Neural cell (in vitro differentiated cells): ENCODE results near the gene PDE1C.

Source experiments
- CTCF ChIP-seq: fragments of 450-650 bp; IDR thresholded peaks from 2 replicates; pipeline ENCODE4 v1.5.1; 2014; ENCODE audit warnings: antibody characterized with exemption, mild to moderate bottlenecking, moderate library complexity; ENCODE audit not compliant: poor library complexity, severe bottlenecking
- EP300 ChIP-seq: fragments of 450-650 bp; conservative IDR thresholded peaks from 2 replicates; pipeline ENCODE4 v1.6.1; 2014; ENCODE audit warnings: antibody characterized with exemption, mild to moderate bottlenecking, moderate library complexity; ENCODE audit not compliant: poor library complexity, severe bottlenecking
- EZH2 ChIP-seq: fragments of 200-600, 300-800 bp; shearing (Covaris generic), sonication (generic); IDR thresholded peaks from 2 replicates; pipeline ENCODE4 v1.6.1; 2014; ENCODE audit warnings: antibody characterized with exemption, low read length, borderline replicate concordance, mild to moderate bottlenecking; ENCODE audit not compliant: insufficient read depth, poor library complexity, severe bottlenecking
- MXI1 ChIP-seq: fragments of 450-650 bp; conservative IDR thresholded peaks from 2 replicates; pipeline ENCODE4 v1.6.1; 2014; ENCODE audit warnings: antibody characterized with exemption, mild to moderate bottlenecking; ENCODE audit not compliant: poor library complexity, severe bottlenecking
- POLR2AphosphoS5 ChIP-seq: IDR thresholded peaks from 2 replicates; pipeline ENCODE4 v1.6.1; 2012
- RAD21 ChIP-seq: fragments of 450-650 bp; conservative IDR thresholded peaks from 2 replicates; pipeline ENCODE4 v1.6.1; 2014; ENCODE audit warnings: antibody characterized with exemption, mild to moderate bottlenecking, moderate library complexity
- REST ChIP-seq: IDR thresholded peaks from 2 replicates; pipeline ENCODE4 v1.6.1; 2012; ENCODE audit warnings: borderline replicate concordance
- SMC3 ChIP-seq: fragments of 450-650 bp; conservative IDR thresholded peaks from 2 replicates; pipeline ENCODE4 v1.6.1; 2014; ENCODE audit warnings: antibody characterized with exemption, mild to moderate bottlenecking, moderate library complexity; ENCODE audit not compliant: poor library complexity

- no peak for TF ChIP-seq EZH2
- no peak for TF ChIP-seq POLR2AphosphoS5
- TF ChIP-seq SMC3 = no peak
- TF ChIP-seq CTCF = no peak
- no peak for TF ChIP-seq REST
- no peak for TF ChIP-seq EP300
- no peak for TF ChIP-seq MXI1
- no peak for TF ChIP-seq RAD21
These were observed 1.4 kb upstream of the PDE1C start for GRCh38 chr7:32071466-32072091.
